NCI-H82 (cell line): ENCODE data around the gene ACER3.
A peak's percentile ranks its signal among the peaks of the same experiment; 100 is the strongest.
"Not testable (repeated sequence)": the region's sequence is repeated elsewhere in the genome, so short reads cannot be mapped to it uniquely, and the experiment has no call there.

Experiments used
- DNase-seq: peaks from one replicate; lab custom pipeline; 2025; lab: John Stamatoyannopoulos, UW

The ACER3 gene

DNA sequence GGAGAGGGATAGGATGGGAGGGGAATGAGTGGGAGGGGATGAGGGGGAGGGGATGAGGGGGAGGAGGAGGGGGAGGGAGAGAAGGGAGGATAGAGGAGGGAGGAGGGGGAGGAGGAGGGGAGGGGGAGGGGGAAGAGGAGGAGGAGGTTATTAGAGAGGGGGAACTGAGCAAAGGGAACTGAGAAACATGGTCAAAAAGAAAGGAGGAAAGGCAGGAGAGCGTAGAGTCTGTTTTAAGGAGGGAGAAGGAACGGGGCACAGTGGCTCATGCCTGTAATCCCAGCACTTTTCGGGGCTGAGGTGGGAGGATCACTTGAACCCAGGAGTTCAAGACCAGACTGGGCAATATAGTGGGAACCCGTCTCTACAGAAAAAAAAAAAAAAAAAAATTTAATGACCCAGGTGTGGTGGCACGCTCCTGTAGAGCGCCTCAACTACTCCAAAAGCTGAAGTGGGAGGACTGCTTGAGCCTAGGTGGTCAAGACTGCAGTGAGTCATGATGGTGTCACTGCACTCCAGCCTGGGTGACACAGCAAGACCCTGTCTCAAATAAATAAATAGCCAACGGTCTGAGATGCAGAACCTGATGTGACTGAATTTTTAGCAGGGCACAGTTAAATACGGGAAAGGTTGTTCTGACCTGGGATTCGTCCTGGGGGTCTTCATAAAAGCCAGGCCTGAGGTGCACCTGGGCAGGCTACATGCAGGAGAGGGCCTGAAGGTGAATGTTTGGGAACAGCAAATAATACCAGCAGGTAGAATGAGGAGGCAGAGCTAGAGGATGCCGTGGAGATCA lies 177.5 kb downstream of the ACER3 start:
- no peak for DNase-seq

DNA sequence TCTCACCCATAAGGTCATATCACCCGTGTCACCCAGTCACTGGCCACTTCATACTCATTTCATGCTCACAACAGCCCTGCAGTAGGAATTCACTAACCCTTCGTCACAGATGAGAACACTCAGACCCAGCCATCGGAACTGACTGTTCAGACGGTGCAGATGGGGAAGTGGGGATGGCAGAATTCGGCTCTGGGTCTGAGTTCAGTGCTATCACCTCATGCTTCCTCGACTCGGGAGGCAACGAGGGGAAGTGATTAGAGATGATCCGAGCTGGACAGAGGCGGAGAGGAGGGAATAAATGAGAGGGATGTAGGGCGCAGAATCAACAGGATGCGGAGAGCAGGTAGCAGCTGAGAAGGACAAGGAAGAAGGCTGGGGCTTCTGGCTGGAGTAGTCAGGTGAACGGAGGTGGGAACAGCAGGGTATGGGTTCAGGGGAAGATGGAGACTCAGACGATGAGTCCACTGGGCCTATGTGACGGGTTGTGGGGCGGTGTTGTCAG lies 178.2 kb downstream of the ACER3 start:
- no peak for DNase-seq

DNA sequence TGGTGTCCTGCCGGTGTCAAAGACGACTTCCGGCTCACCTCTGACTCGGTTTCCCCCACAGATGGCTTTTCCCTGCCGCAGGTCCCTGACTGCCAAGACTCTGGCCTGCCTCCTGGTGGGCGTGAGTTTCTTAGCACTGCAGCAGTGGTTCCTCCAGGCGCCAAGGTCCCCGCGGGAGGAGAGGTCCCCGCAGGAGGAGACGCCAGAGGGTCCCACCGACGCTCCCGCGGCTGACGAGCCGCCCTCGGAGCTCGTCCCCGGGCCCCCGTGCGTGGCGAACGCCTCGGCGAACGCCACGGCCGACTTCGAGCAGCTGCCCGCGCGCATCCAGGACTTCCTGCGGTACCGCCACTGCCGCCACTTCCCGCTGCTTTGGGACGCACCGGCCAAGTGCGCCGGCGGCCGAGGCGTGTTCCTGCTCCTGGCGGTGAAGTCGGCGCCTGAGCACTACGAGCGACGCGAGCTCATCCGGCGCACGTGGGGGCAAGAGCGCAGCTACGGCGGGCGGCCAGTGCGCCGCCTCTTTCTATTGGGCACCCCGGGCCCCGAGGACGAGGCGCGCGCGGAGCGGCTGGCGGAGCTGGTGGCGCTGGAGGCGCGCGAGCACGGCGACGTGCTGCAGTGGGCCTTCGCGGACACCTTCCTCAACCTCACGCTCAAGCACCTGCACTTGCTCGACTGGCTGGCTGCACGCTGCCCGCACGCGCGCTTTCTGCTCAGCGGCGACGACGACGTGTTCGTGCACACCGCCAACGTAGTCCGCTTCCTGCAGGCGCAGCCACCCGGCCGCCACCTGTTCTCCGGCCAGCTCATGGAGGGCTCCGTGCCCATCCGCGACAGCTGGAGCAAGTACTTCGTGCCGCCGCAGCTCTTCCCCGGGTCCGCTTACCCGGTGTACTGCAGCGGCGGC lies 179.0 kb downstream of the ACER3 start:
- peak; percentile 17 for DNase-seq

DNA sequence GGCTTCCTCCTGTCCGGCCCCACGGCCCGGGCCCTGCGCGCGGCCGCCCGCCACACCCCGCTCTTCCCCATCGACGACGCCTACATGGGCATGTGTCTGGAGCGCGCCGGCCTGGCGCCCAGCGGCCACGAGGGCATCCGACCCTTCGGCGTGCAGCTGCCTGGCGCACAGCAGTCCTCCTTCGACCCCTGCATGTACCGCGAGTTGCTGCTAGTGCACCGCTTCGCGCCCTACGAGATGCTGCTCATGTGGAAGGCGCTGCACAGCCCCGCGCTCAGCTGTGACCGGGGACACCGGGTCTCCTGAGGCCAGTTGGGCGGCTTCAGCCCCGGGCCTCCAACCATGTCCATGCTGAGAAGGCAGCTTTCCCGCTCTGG lies 179.7 kb downstream of the ACER3 start:
- DNase-seq: no peak

DNA sequence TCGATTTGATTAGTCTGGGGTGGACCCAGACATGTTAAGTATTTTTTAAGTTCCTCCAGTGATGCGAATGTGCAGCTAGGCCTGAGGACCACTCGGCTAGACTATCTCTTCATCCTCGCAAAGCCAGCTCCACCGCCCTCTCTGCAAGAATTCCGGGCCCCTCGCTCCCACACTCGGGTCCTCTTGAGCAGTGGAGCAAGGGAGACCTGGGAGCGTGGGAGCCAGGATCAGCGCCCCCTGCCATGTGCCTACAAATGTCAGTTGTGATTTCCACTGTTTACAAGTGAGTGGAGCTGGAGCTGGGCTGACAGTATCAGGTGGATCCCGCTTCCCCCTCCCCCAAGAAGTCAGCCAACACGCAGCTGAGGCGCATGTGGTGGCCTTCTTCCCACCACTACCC lies 180.2 kb downstream of the ACER3 start:
- DNase-seq: no peak

DNA sequence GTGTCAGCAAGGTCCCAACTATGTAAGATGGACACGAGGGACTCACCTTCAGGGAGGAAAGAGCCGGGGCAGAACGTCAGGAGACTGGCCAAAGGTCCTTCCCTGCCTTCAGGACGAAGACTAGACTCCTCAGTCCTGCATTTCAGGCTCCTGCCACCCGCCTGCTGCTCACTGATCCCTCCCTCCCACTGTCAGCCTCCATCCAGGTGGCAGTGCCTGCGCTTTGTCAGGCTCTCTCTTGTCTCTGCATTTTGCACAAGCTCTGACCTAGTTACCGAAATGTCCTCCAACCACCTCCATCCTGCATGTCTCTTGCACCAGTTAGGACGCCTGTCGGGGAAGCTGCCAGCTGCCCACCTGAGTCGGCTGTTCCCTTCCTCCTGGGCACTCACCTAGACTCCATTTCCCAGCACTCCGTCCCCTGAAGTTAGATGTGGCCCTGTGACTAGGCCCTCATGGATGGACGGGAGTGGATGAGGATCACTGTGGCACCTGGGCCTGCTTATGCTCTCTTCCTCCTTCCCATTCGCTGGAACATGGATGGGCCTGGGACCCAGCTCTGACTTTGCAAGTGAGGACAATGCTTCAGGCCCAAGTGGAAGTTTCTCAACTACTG lies 181.5 kb downstream of the ACER3 start:
- DNase-seq: no peak

DNA sequence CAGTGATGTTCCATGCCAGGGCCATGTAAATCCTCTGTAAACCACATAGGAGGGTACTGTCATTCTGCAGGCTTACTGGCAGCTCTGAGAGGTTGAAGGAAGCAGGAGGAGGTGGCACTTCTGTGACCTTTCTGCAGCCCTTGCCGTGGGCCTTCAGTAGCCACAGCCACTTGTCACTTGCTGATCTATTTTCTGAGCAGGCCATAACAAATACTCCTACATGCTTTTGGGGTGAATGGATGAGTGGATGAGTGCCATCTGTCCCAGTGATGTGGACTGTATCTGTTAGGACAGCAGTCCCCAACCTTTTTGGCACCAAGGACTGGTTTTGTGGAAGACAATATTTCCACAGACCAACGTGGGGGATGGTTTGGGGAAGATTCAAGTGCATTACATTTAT lies 183.6 kb downstream of the ACER3 start:
- DNase-seq: no peak

DNA sequence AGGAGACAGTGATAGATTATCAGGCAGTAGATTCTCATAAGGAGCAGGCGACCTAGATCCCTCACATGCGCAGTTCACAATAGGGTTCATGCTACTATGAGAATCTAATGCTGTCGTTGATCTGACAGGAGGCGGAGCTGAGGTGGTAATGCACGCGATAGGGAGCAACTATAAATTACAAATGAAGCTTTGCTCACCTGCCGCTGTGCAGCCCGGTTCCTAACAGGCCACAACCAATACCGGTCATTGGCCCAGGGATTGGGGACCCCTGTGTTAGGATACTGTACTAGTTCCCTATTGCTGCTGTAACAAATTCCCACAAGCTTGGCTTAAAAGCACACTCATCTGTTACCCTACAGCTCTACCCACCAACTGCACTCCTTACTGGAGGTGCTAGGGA lies 184.2 kb downstream of the ACER3 start:
- no peak for DNase-seq

DNA sequence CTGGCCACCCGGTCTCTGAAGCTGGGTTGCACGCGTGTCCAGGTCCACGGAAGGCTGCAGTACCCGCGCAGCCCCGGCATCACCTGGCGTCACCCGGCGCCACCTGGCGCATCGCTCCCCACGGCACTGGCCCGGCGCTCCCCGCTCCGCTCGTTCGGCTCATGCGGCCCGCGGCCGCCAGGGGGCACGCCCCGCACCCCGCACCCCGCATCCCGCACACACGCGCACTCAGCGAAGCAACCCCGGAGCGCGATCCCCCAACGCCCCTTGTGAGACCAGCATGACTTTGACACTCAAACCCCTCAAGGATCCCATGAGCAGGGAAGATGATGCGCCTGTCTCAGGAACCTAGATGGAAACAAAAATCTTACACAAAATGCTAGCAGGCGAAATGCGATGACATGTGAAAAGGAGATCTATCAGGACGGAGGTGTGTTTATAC lies 185.4 kb downstream of the ACER3 start:
- DNase-seq: peak; percentile 56

DNA sequence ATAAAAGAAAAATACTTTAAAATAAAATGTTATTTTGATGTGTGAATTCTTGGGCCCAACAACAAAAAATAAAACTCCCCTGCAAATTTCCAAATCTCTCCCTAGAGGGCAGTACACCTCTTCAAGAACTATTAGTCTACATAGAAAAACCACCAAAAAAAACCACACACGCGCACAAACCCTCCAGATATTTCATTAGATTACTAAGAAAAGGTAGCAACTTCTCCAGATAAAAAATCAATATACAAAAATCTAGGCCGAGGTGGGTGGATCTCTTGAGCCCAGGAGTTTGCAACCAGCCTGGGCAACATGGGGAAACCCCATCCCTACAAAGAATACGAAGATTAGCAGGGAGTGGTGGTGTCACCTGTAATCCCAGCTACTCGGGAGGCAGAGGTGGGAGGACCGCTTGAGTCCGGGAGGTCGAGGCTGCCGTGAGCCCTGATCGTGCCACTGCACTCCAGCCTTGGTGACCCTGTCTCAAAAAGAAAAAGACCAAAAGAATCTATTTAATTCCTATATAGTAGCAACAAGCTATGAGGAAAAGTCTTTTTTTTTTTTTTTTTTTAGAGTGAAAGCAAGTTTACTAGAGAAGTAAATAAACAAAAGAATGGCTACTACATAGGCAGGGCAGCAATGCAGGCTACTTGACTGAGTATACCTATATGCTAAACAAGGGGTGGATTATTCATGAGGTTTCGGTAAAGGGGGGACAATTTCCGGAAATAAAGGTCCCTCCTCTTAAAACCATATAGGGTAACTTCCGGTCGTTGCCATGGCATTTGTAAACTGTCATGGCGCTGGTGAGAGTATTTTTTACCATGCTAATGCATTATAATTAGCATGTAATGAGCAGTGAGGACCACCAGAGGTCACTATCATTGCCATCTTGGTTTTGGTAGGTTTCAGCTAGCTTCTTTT lies 186.5 kb downstream of the ACER3 start:
- peak; percentile 91 for DNase-seq

DNA sequence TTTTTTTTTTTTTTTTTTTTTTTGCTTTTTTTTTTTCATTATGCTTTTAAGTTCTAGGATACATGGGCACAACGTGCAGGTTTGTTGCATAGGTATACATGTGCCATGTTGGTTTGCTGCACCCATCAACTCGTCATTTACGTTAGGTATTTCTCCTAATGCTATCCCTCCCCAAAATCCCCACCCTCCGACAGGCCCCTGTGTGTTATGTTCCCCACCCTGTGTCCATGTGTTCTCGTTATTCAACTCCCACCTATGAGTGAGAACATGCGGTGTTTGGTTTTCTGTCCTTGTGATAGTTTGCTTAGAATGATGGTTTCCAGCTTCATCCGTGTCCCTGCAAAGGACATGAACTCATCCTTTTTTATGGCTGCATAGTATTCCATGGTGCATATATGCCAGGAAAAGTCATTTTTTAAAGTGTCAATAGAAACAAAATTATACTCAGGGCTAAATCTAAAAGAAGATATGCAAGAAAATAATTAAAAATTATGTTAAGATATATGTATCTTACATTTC lies 187.3 kb downstream of the ACER3 start:
- DNase-seq: not testable (repeated sequence)

DNA sequence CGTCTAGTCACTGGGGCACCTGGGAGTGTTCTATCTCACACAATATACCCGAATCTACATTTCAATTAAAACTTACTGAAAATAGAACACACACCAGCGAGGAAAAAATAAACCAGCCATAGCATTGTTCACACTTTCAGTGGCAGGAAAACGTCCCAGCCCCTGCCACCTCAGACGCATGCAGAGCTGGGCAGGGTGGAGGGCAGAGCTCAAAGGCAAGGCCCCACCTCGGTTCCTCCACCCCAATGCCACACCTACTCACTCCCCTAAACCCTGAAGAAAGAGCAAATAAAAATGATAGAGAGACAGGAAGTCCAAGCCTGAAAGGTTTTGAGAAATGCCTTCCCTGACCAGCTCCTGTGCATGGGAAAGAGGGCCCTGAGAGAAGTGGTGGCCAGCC lies 188.3 kb downstream of the ACER3 start:
- DNase-seq: no peak

DNA sequence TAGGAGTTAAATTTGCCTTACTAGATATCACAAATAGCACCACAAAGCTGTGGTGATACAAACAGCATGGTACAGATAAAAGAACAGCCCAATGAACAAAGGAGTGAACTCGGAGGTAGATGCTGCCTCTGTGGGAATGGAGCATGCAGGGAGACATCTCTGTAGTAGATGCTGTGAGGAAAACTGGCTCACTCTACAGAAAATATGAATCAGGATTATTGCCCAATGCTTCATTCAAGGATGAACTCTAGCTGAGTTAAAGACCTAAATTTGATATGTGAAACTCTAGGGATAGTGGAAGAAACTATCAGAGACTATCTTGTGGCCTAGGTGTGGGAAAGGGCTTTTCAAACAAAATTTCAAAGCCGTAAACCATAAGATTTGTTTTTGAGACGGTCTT lies 190.8 kb downstream of the ACER3 start:
- DNase-seq: no peak

DNA sequence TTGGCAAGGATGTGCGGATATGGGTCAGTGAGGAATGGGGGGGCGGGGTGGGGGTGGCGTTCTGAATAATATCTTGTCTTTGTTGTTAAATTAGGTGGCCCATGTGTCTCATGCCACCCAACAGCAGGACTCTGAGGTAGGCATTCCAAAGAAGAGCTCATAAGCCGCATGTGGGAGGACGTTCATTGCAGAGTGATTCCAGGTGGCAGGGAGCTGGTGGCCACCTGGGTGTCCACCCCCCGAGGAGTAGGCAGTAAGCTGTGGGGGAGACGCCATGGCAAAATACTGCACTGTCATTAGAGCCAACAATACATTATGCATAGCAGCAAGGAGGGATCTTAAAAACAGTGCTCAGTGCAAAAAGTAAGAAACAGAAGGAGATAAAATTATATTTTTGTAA lies 191.8 kb downstream of the ACER3 start:
- DNase-seq: no peak

DNA sequence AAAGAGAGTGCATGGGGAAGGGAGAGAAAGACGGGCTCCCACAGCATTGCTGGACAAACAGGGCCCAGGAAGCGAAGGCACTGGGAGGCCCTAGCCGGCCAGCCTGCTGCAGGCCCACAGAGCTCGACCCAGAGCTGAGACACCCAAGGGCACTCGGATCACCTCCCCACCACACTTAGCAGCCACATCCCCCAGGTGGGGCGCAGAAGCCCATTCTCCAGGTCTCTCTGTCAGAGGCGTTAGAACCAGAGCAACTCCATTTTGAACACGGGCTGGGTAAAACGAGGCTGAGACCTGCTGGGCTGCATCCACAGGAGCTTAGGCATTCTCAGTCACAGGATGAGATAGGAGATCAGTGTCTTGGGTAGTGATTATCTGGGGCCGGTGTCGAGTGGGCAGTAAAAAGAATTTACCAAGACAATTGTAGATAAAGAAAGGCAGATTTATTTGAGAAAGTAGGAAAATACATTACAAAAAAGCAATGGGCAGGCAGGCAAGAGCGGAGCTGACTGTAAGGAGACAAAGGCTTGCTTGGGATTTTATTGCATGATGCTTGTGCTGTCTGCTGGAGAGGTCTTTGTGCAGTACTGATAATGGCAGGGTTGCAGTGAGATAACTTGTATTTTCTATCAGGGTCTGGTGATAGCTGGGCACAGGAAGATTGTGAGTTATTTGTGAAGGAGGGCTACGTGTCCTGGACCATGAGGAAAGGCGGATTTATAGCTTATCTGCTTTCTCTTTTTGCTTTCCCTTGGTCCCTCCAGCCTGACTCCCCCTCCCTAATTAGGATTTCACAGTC lies 192.7 kb downstream of the ACER3 start:
- DNase-seq: no peak

DNA sequence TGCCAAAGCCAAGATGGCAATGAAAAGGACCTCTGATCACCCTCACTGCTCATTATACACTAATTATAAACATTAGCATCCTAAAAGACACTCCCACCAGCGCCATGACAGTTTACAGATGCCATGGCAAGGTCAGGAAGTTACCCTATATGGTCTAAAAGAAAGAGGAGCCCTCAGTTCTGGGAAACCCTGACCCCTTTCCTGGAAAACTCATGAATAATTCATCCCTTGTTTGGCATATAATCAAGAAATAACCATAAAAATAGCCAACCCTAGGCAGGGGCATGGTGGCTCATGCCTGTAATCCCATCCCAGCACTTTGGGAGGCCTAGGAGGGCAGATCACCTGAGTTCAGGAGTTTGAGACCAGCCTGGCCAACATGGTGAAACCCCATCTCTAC lies 193.4 kb downstream of the ACER3 start:
- DNase-seq: no peak

DNA sequence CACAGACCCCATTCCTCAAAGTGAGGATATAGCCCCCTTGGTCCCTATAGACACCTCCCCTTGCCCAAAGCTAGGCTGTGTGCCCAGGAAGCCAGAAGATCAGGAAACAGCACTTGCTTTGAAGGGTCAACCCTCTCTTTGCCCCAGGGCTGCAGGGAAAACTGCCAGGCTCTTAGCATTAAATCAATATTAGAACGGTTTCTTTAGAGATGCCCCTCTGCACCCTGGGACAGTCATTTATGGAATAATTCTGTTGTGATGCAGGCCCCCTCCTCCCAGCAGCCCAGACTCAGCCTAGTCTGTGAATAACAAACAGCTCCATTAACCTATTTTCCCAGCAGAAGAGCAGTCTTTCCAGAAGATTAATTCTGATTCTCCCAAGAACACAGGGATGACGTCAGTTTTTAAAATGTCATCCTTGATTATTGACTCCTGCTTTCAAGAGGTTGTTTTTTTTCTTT lies 194.4 kb downstream of the ACER3 start:
- DNase-seq: no peak

DNA sequence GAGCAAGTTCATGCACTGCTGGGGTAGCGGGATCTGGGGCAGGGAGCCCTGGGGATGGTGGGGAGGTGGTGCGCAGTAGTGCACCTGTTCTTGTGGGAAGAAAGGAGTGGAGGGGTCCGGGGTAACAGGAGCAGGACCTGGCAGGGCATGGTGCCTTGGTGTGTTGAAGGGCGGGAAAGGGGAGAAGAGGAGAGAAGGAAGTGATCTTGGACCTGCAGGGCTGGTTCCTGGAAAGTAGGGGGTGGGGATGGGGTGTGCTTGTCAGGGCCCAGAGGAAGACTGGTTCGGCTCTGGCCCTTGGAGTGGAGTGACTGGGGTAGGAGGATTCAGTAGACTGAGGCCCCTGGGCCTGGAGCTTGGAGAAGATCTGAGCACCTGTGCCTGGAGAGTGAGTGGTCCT lies 195.2 kb downstream of the ACER3 start:
- no peak for DNase-seq

DNA sequence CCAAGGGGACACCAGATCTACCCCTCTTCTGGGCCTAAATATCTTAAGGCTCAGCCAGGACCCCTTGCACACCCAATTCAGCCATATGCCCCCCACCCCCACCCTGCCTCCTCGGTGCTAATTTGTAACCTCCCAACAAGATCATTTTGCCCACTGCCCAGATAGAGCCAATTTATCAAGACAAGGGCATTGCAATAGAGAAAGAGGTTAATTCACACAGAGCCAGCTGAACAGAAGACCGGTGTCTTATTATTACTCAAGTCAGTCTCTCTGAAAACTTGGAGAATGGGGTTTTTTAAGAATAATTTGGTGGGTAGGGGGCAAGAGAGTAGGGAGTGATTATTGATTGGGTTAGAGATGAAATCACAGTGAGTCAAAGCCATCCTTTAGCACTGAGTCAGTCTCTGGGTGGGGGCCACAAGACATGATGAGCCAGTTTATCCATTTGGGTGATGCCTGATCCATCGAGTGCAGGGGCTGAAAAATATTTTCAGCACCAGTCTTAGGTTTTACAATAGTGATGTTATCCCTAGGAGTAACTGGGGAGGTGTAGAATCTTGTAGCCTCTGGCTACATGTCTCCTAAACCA lies 196.2 kb downstream of the ACER3 start:
- no peak for DNase-seq

DNA sequence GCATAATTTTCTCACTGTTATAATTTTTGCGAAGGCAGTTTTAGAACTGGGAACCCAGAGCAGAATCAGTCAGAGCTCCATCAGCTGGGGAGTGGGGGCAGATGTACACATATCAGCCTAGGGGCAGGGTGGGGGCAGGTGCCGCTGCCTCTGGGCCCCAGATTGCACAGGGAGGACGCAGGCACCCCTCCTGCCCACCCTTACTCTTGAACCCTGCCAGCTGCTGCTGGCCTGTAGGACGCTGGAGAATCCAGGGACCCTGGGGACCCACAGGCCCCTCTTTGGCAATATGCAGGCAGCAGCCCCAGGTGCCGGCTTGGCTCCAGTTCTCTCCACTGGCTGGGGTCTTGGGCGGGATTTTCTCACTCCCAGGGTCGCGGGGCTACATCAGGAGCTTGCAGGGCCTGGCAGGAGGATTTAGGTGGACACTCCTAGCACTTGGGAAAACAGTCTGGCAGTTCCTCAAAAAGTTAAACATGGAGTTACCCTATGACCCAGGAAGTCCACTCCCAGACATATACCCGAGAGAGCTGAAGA lies 197.3 kb downstream of the ACER3 start:
- DNase-seq: no peak
